B cell (primary cell): ENCODE measurements around the gene TCERG1L.

Experiments used
- EZH2 ChIP-seq: IDR thresholded peaks from 2 replicates; pipeline ENCODE4 v1.6.1; 2012; ENCODE audit warnings: borderline replicate concordance, low read depth, mild to moderate bottlenecking, moderate library complexity, low read length; ENCODE audit not compliant: insufficient read depth, poor library complexity, severe bottlenecking
- TF ChIP-seq, protein P1 (sequence below): fragments of 200-600 bp; IDR thresholded peaks from one replicate; pipeline ENCODE4 v1.8.0; 2022; ENCODE audit warnings: antibody characterized with exemption, mild to moderate bottlenecking

DNA sequence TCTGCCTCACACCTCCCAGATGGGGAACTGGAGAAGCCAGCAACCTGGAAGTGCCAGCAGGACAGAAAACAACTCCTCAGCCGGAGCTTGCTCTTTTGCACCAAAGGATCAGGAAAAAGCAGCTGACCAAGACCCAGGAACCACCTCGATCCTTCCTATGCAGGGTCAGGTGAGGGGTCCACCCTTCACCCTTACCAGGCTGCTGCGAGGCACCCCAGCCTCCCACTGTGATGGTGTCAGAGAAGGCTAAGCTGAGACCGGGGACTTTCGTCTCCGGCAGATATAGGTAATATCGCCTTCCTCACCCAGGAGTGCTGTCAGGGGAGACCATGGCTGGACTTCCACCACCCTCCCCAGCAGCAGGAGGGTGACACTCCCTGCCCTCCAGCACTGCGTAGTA lies 254.7 kb downstream of the TCERG1L start:
- TF ChIP-seq, protein P1, sequence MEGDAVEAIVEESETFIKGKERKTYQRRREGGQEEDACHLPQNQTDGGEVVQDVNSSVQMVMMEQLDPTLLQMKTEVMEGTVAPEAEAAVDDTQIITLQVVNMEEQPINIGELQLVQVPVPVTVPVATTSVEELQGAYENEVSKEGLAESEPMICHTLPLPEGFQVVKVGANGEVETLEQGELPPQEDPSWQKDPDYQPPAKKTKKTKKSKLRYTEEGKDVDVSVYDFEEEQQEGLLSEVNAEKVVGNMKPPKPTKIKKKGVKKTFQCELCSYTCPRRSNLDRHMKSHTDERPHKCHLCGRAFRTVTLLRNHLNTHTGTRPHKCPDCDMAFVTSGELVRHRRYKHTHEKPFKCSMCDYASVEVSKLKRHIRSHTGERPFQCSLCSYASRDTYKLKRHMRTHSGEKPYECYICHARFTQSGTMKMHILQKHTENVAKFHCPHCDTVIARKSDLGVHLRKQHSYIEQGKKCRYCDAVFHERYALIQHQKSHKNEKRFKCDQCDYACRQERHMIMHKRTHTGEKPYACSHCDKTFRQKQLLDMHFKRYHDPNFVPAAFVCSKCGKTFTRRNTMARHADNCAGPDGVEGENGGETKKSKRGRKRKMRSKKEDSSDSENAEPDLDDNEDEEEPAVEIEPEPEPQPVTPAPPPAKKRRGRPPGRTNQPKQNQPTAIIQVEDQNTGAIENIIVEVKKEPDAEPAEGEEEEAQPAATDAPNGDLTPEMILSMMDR = no peak
- no peak for TF ChIP-seq EZH2
